Measurements from ENCODE around the gene NEDD4L. TPM values are rescaled to one million over a fixed set of nuclear protein-coding genes. Genes with fewer than 3 reads are reported as not detected.

NEDD4L gene
- total and polyA plus RNA-seq, 4 experiments from 2014 or later: 2.8 to 4.1 (median 3.8) TPM

DNA sequence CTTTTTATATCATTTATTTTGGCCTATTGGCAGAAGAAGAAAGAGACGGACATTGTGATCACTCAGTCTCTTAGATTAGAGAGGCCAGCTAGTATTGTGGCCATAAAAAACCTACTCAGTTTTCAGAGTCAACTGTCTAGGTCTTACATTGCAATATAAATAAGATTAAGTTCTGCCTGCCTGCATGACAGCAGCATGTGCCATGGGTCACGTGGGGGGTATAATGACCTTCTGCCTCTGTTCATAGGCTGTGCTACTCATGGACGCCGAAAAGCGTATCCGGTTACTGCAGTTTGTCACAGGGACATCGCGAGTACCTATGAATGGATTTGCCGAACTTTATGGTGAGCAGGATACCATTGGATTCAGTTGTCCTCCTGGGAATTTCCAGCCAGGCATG lies 346.4 kb downstream of the NEDD4L start:
- Histone ChIP-seq H3K27me3 (ENCODE audit: insufficient read depth, low read length) (no peaks in the 10 kb centered on the region), H3K4me3 (ENCODE audit: low read length in 2 of 2) (no peak overlapping the region), H3K4me1 (ENCODE audit: insufficient read depth, low read length) (no peaks in the 10 kb centered on the region), H3K9me3 (ENCODE audit: control insufficient read depth in 1 of 2, low read length in 2 of 2) (no peaks in the 10 kb centered on the region), H3K27ac (ENCODE audit: low read depth, low read length) (no peak overlapping the region), H3K36me3 (ENCODE audit: insufficient read depth, low read length) (no peaks in the 10 kb centered on the region)
- no peak for DNase-seq
- intact Hi-C loops (cut with micrococcal nuclease): no loop called here
- CTCF ChIA-PET (ENCODE audit: partially characterized antibody): no interaction called here
- H3K4me3 Mint-ChIP-seq: no peak overlapping the region
- POLR2A ChIA-PET (ENCODE audit: partially characterized antibody): no interaction called here
- no peaks in the 10 kb centered on the region for H3K27me3 Mint-ChIP-seq
- H3K9me3 Mint-ChIP-seq: no peaks in the 10 kb centered on the region
- H3K4me1 Mint-ChIP-seq: peaks cover 0 to 2% (median under 1%) of the 10 kb centered on the region in 4 donors
- no peaks in the 10 kb centered on the region for H3K36me3 Mint-ChIP-seq
- H3K27ac Mint-ChIP-seq: no peak overlapping the region

DNA sequence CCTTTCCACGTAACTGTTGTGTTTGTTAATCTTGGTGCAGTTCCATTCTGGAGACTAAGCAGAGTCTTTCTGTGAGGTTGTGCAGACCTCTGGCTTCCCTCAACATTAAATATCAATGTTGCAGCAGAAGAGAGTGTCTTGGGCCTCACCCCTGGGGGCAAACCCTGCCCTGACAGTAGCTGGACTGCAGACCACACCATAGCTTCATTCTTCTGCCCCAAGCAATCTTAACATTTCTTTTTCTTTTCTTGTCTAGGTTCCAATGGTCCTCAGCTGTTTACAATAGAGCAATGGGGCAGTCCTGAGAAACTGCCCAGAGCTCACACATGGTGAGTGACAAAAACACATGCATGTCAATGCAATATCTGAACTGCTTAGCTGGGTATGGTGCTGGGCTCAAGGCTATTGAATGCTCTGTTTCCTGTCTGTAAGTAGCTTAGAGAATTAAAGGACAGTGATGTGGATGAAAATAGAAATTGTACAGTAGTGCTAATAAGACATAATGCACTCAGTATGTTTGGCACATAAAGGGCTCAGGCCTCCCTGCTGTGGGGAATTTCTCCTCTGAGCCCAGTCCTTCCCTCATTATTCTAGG lies 347.3 kb downstream of the NEDD4L start:
- H3K4me3 Mint-ChIP-seq: no peak overlapping the region
- Histone ChIP-seq H3K4me3 (ENCODE audit: low read length in 2 of 2) (no peak overlapping the region), H3K4me1 (ENCODE audit: insufficient read depth, low read length) (no peaks in the 10 kb centered on the region), H3K27me3 (ENCODE audit: insufficient read depth, low read length) (no peaks in the 10 kb centered on the region), H3K36me3 (ENCODE audit: insufficient read depth, low read length) (no peaks in the 10 kb centered on the region), H3K9me3 (ENCODE audit: control insufficient read depth in 1 of 2, low read length in 2 of 2) (no peaks in the 10 kb centered on the region), H3K27ac (ENCODE audit: low read depth, low read length) (no peak overlapping the region)
- intact Hi-C loops (cut with micrococcal nuclease): no loop called here
- H3K27me3 Mint-ChIP-seq: no peaks in the 10 kb centered on the region
- ChIA-PET POLR2A (ENCODE audit: partially characterized antibody) (no interaction called here), CTCF (ENCODE audit: partially characterized antibody) (no interaction called here)
- no peak overlapping the region for H3K27ac Mint-ChIP-seq
- no peaks in the 10 kb centered on the region for H3K9me3 Mint-ChIP-seq
- DNase-seq: no peak
- no peaks in the 10 kb centered on the region for H3K36me3 Mint-ChIP-seq
- peaks cover 0 to 11% (median 3%) of the 10 kb centered on the region in 4 donors for H3K4me1 Mint-ChIP-seq

DNA sequence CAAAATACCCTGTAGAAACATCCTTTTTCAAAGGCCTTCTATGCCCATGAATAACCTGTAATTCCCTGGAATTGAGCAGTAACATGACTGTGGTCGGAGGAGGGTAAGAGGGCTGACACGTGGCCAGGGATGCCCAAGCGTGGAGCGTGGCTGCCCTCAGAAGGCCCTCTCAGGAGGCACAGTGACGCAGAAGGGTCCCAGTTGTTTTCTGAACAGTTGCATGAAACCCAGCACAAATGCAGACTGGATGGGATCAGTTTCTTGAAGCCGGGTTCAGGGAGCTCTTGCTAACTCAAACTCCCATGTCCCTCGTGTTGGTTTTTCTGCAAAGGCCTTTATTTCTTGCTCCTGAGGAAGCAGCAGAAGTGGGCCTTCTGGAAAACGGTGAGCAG lies 347.9 kb downstream of the NEDD4L start:
- POLR2A ChIA-PET (ENCODE audit: partially characterized antibody): no interaction called here
- H3K9me3 Mint-ChIP-seq: no peaks in the 10 kb centered on the region
- no peaks in the 10 kb centered on the region for H3K9me3 ChIP-seq (ENCODE audit: control insufficient read depth in 1 of 2, low read length in 2 of 2)
- no peak overlapping the region for H3K4me3 Mint-ChIP-seq
- H3K27me3 Mint-ChIP-seq: no peaks in the 10 kb centered on the region
- intact Hi-C loops (cut with micrococcal nuclease): no loop called here
- DNase-seq: no peak
- no peak overlapping the region for H3K4me3 ChIP-seq (ENCODE audit: low read length in 2 of 2)
- no peaks in the 10 kb centered on the region for H3K4me1 ChIP-seq (ENCODE audit: insufficient read depth, low read length)
- no peak overlapping the region for H3K27ac ChIP-seq (ENCODE audit: low read depth, low read length)
- CTCF ChIA-PET (ENCODE audit: partially characterized antibody): interaction anchor here (1.2 kb wide), 1 partner anchor 14 kb away, joined by 3 read pairs; no protein-coding TSS in a partner anchor
- H3K27me3 ChIP-seq (ENCODE audit: insufficient read depth, low read length): no peaks in the 10 kb centered on the region
- H3K36me3 Mint-ChIP-seq: no peaks in the 10 kb centered on the region
- H3K36me3 ChIP-seq (ENCODE audit: insufficient read depth, low read length): no peaks in the 10 kb centered on the region
- peaks cover 0 to 13% (median 3%) of the 10 kb centered on the region in 4 donors for H3K4me1 Mint-ChIP-seq
- no peak overlapping the region for H3K27ac Mint-ChIP-seq

DNA sequence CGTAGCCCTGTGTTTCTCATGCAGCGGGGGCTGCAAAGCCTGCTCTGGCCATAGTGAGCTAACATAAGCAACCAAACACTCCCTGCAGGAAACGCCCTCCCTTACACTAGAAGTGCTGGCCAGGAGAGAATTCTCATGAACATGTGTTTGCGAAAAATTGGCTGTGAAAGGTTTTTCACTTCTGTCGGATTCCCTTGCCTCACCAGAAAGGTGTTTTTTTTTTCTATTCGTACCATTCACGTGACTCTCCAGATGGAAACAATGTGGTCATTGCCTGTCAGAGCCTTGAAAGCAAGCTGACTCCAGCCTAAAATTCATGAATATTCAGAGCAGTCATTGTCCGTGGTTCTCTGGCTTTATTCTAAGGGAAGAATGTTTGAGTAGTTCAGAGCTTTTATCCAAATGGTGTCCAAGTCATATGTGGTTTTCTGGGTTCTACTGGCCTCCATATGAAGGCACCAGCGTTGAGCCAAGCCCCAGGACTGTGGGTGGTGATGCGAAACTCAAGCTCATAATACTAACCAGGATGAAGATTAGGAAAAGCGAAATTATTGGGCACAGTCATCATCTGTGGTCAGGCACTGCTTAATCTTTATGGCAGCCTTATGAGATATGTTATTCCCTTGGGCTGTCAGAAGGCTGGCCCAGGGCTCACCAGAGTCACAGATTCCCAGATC lies 348.4 kb downstream of the NEDD4L start:
- no peak overlapping the region for H3K4me3 Mint-ChIP-seq
- Histone ChIP-seq H3K27me3 (ENCODE audit: insufficient read depth, low read length) (no peaks in the 10 kb centered on the region), H3K36me3 (ENCODE audit: insufficient read depth, low read length) (no peaks in the 10 kb centered on the region), H3K4me1 (ENCODE audit: insufficient read depth, low read length) (no peaks in the 10 kb centered on the region), H3K27ac (ENCODE audit: low read depth, low read length) (no peak overlapping the region), H3K9me3 (ENCODE audit: control insufficient read depth in 1 of 2, low read length in 2 of 2) (no peaks in the 10 kb centered on the region), H3K4me3 (ENCODE audit: low read length in 2 of 2) (no peak overlapping the region)
- CTCF ChIA-PET (ENCODE audit: partially characterized antibody): interaction anchor here (1.2 kb wide), 1 partner anchor 13 kb away, joined by 3 read pairs; no protein-coding TSS in a partner anchor
- H3K9me3 Mint-ChIP-seq: no peaks in the 10 kb centered on the region
- H3K27me3 Mint-ChIP-seq: no peaks in the 10 kb centered on the region
- no peaks in the 10 kb centered on the region for H3K36me3 Mint-ChIP-seq
- H3K4me1 Mint-ChIP-seq: peaks cover 0 to 13% (median 3%) of the 10 kb centered on the region in 4 donors
- intact Hi-C loops (cut with micrococcal nuclease): no loop called here
- DNase-seq: no peak
- no peak overlapping the region for H3K27ac Mint-ChIP-seq
- POLR2A ChIA-PET (ENCODE audit: partially characterized antibody): no interaction called here

DNA sequence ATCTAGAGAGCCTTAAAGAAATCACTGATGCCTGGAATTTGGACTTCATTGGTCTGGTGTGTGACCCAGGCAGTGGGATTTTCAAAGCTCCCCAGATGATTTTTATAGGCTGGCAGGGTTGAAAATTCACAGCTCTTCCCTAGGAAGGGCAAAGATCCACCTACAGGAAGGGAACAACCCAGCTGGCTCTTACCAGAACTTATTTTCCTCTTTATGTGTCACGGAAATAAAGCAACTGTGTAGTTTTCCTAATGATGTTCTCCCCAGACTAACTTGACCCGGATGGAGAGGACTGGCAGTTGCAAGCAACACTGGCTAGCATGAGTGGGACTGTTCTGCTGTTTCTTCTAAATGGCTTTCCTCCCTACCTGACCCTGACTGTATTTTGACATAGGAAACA lies 349.3 kb downstream of the NEDD4L start:
- Mint-ChIP-seq H3K4me1 (peaks cover 0 to 13% (median 3%) of the 10 kb centered on the region in 4 donors), H3K9me3 (no peaks in the 10 kb centered on the region), H3K36me3 (no peaks in the 10 kb centered on the region), H3K27me3 (no peaks in the 10 kb centered on the region), H3K4me3 (no peak overlapping the region), H3K27ac (no peak overlapping the region)
- CTCF ChIA-PET (ENCODE audit: partially characterized antibody): interaction anchor here (1.2 kb wide), 1 partner anchor 12 kb away, joined by 3 read pairs; no protein-coding TSS in a partner anchor
- no peaks in the 10 kb centered on the region for H3K9me3 ChIP-seq (ENCODE audit: control insufficient read depth in 1 of 2, low read length in 2 of 2)
- no peak overlapping the region for H3K4me3 ChIP-seq (ENCODE audit: low read length in 2 of 2)
- H3K4me1 ChIP-seq (ENCODE audit: insufficient read depth, low read length): no peaks in the 10 kb centered on the region
- POLR2A ChIA-PET (ENCODE audit: partially characterized antibody): no interaction called here
- H3K36me3 ChIP-seq (ENCODE audit: insufficient read depth, low read length): no peaks in the 10 kb centered on the region
- H3K27ac ChIP-seq (ENCODE audit: low read depth, low read length): no peak overlapping the region
- no peaks in the 10 kb centered on the region for H3K27me3 ChIP-seq (ENCODE audit: insufficient read depth, low read length)
- intact Hi-C loops (cut with micrococcal nuclease): no loop called here
- DNase-seq: no peak

DNA sequence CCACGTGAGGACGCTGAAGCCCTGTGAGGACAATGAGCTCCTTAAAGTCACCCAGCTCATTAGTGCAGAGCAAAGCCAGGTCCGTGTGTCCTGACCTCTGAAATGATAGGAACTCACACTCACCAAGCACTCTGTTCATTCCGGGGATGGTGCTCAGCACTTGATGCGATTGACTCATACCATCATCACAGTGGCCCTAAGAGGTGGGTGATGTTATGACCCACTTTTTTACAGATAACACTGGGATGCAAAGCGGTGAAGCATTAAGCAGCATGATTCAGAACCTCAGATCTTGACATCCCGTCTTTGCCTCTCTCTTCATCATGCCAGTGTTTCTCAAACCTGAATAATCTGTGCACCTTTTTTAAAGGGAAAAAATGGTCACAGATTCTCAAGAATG lies 350.0 kb downstream of the NEDD4L start:
- Histone ChIP-seq H3K27ac (ENCODE audit: low read depth, low read length) (no peak overlapping the region), H3K4me3 (ENCODE audit: low read length in 2 of 2) (no peak overlapping the region), H3K27me3 (ENCODE audit: insufficient read depth, low read length) (no peaks in the 10 kb centered on the region), H3K36me3 (ENCODE audit: insufficient read depth, low read length) (no peaks in the 10 kb centered on the region), H3K9me3 (ENCODE audit: control insufficient read depth in 1 of 2, low read length in 2 of 2) (no peaks in the 10 kb centered on the region), H3K4me1 (ENCODE audit: insufficient read depth, low read length) (no peaks in the 10 kb centered on the region)
- no peak for DNase-seq
- Mint-ChIP-seq H3K4me3 (no peak overlapping the region), H3K36me3 (no peaks in the 10 kb centered on the region), H3K27me3 (no peaks in the 10 kb centered on the region), H3K27ac (peak overlapping the region in 2 of 7 donors; percentile 3 to 64), H3K9me3 (no peaks in the 10 kb centered on the region), H3K4me1 (peaks cover 0 to 13% (median 3%) of the 10 kb centered on the region in 4 donors)
- POLR2A ChIA-PET (ENCODE audit: partially characterized antibody): no interaction called here
- intact Hi-C loops (cut with micrococcal nuclease): no loop called here
- CTCF ChIA-PET (ENCODE audit: partially characterized antibody): no interaction called here

DNA sequence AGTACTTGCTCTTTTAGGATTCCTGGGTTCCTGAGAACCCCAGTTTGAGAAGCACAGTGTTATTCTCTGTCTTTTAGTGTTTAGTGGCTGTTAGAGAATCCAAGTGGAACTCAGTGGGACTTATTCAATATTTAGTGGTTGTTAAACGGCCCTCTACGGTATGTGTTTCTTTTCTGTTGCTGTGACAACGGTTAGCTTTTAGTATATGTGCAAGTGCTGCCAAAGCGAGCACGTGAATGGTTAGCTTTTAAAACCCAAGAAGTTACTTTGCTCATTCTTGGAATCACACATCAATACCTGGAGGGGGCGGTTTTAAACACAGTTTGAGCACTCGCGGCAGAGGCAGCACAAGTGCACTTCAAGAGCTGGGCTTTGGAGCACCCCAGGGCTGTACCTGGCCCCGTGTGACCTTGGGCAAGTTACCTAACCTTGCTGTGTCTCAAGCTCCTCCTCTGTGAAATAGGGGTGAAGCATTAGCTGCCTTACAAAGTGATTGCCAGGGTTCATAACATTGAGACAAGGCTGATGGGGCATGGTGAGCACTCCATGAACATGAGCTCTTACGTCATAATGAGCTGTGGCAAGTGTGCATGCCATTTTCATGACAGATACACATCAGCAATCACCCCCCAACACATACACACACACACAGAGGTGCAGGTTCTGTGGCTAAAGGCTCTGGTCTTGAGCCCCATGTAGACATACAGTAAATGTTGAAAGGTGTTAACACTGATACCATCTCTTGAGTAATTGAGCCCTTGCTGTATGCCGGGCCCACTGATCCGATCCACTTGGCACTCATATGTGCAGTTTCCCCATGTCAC lies 350.8 kb downstream of the NEDD4L start:
- no peaks in the 10 kb centered on the region for H3K9me3 Mint-ChIP-seq
- H3K36me3 Mint-ChIP-seq: no peaks in the 10 kb centered on the region
- ChIA-PET POLR2A (ENCODE audit: partially characterized antibody) (no interaction called here), CTCF (ENCODE audit: partially characterized antibody) (interaction anchor here (1.1 kb wide), 1 partner anchor 100 kb away, joined by 4 read pairs; no protein-coding TSS in a partner anchor)
- intact Hi-C loops (cut with micrococcal nuclease): no loop called here
- no peaks in the 10 kb centered on the region for H3K36me3 ChIP-seq (ENCODE audit: insufficient read depth, low read length)
- no peak overlapping the region for H3K4me3 ChIP-seq (ENCODE audit: low read length in 2 of 2)
- H3K27ac ChIP-seq (ENCODE audit: low read depth, low read length): no peak overlapping the region
- H3K4me1 Mint-ChIP-seq: peaks cover 0 to 15% (median 3%) of the 10 kb centered on the region in 4 donors
- peak overlapping the region in 1 of 8 donors; percentile 30 for H3K4me3 Mint-ChIP-seq
- H3K27me3 Mint-ChIP-seq: no peaks in the 10 kb centered on the region
- peaks cover under 1% of the 10 kb centered on the region for H3K4me1 ChIP-seq (ENCODE audit: insufficient read depth, low read length)
- no peaks in the 10 kb centered on the region for H3K9me3 ChIP-seq (ENCODE audit: control insufficient read depth in 1 of 2, low read length in 2 of 2)
- DNase-seq: no peak
- H3K27ac Mint-ChIP-seq: peak overlapping the region in 5 of 7 donors; percentile 5 to 63 (median 39)
- no peaks in the 10 kb centered on the region for H3K27me3 ChIP-seq (ENCODE audit: insufficient read depth, low read length)
